Lower lobe of right lung (tissue), 2 donors: ENCODE data around the gene SCAI. TPM values are rescaled to one million over a fixed set of nuclear protein-coding genes. Genes with fewer than 3 reads are reported as not detected.

Experiments used
- ATAC-seq, 2 donors: fragments of 200-7000 bp; cut with Tn5 transposase; one replicate each; pipeline ENCODE4 v1.9.1; 2020 to 2022; ENCODE audit warnings: mild to moderate bottlenecking in 2 of 2, moderate library complexity in 2 of 2
- DNase-seq: peaks from one replicate; pipeline ENCODE4 v3.0.0-alpha.2; 2020
- H3K27ac ChIP-seq: fragments of 200-600 bp; one replicate; pipeline ENCODE4 v1.8.0; 2022
- H3K27me3 ChIP-seq: fragments of 200-600 bp; one replicate; pipeline ENCODE4 v1.8.0; 2022; ENCODE audit warnings: low read depth
- H3K36me3 ChIP-seq: fragments of 200-600 bp; one replicate; pipeline ENCODE4 v1.8.0; 2022; ENCODE audit warnings: mild to moderate bottlenecking
- H3K4me1 ChIP-seq: fragments of 200-600 bp; one replicate; pipeline ENCODE4 v1.8.0; 2022
- H3K4me3 ChIP-seq: fragments of 200-600 bp; one replicate; pipeline ENCODE4 v1.8.0; 2022; ENCODE audit warnings: mild to moderate bottlenecking
- H3K9me3 ChIP-seq: fragments of 200-600 bp; one replicate; pipeline ENCODE4 v1.8.0; 2022
- intact Hi-C: fragments of 100-400 bp; cut with DNase I; formaldehyde crosslinking; loops from one replicate; pipeline ENCODE4 v1.11.0; 2022
- total RNA-seq: library from RNA; stranded (reverse); fragmentation: NEBNext Ultra II Directional; extraction: Animal tissue kit (Norgen Biotek cat#: 25700); gene quantifications from one replicate; pipeline ENCODE4 v1.2.1, GENCODE V29; 2021
- TF ChIP-seq, protein P1 (sequence below): fragments of 200-600 bp; IDR thresholded peaks from one replicate; pipeline ENCODE4 v1.8.0; 2022; ENCODE audit warnings: antibody characterized with exemption, mild to moderate bottlenecking
- donor health status: DM: no; HTN: yes; CAD: no; lungs with severe emphysema.

Gene SCAI
- total RNA-seq, 1 donor from 2014 or later: 22.3 TPM

DNA sequence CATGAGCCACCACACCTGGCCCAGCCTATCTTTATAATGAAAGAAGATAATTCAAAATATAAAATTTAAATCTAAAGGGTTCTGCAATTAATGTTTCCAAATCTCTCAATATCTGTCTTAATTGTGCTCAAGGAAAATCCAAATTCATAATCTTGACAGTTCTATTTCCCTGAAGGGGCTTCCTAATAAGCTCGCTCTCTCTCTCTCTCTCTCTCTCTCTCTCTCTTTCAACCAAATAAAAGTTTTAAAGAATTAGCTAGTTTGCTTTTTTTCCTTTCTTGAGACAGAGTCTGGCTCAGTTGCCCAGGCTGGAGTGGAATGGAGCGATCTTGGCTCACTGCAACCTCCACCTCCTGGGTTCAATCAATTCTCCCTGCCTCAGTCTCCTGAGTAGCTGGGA lies 13.2 kb upstream of the SCAI start:
- no peak for DNase-seq
- intact Hi-C loops: no loop called here
- Histone ChIP-seq H3K9me3 (no peaks in the 10 kb centered on the region), H3K4me1 (peaks cover 12% of the 10 kb centered on the region), H3K36me3 (peaks cover 54% of the 10 kb centered on the region), H3K27me3 (no peaks in the 10 kb centered on the region), H3K4me3 (no peak overlapping the region), H3K27ac (no peak overlapping the region)
- TF ChIP-seq, protein P1, sequence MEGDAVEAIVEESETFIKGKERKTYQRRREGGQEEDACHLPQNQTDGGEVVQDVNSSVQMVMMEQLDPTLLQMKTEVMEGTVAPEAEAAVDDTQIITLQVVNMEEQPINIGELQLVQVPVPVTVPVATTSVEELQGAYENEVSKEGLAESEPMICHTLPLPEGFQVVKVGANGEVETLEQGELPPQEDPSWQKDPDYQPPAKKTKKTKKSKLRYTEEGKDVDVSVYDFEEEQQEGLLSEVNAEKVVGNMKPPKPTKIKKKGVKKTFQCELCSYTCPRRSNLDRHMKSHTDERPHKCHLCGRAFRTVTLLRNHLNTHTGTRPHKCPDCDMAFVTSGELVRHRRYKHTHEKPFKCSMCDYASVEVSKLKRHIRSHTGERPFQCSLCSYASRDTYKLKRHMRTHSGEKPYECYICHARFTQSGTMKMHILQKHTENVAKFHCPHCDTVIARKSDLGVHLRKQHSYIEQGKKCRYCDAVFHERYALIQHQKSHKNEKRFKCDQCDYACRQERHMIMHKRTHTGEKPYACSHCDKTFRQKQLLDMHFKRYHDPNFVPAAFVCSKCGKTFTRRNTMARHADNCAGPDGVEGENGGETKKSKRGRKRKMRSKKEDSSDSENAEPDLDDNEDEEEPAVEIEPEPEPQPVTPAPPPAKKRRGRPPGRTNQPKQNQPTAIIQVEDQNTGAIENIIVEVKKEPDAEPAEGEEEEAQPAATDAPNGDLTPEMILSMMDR: no peak
- no peak for ATAC-seq

DNA sequence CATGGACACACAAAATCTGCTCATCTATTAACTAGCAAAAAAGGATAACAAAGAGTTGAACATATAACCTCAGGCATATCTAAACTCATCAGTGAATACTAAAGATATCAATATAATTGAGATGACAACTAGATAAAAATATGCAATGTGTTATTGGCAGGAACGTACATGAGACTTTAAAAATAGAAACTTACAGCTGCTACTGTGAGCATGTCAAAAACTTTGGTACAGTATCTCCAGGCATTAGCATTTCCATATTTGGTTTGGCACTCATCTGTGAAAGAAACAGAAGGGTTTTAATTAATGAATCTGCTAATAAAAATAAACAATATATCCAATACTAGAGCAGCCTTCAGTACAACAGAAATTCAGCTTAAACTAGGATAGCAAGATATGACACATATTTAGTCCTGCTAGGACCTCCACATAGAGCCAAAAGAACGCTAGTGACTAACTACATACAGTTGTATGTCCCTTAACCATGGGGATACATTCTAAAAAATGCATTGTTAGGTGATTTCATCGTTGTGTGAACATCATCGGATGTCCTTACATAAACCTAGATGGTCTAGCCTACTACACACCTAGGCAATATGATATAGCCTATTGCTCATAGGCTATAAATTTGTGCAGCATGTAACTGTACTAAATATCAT lies 10.5 kb upstream of the SCAI start:
- intact Hi-C loops: no loop called here
- peaks cover 79% of the 10 kb centered on the region for H3K36me3 ChIP-seq
- H3K27ac ChIP-seq: no peak overlapping the region
- H3K4me3 ChIP-seq: no peak overlapping the region
- no peaks in the 10 kb centered on the region for H3K4me1 ChIP-seq
- TF ChIP-seq, protein P1: no peak
- H3K27me3 ChIP-seq: no peaks in the 10 kb centered on the region
- ATAC-seq (no peak), DNase-seq (no peak)
- H3K9me3 ChIP-seq: no peaks in the 10 kb centered on the region

DNA sequence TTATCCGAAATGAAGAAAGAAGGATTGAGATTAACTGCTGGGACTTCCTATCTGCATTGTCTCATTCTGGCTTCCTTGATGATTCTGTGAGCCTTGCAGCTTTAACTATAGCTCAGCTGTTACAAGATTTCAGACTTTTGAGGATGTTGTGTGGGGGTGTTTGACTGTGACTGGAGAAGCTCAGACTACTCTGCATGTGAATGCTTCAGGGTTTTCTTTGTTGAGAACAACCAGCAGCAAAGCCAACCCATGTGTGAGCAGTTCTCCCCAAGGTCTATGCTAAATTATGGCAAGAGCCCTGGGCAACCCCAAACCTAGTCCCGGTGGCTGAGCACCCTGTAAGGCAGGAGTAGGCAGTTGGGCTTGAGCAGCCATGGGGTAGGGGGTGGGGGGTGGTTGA lies 8.4 kb upstream of the SCAI start:
- no peak for DNase-seq
- Histone ChIP-seq H3K4me1 (peaks cover 15% of the 10 kb centered on the region), H3K4me3 (no peak overlapping the region), H3K36me3 (peaks cover 74% of the 10 kb centered on the region), H3K9me3 (no peaks in the 10 kb centered on the region), H3K27ac (no peak overlapping the region), H3K27me3 (no peaks in the 10 kb centered on the region)
- TF ChIP-seq, protein P1: no peak
- no peak for ATAC-seq
- intact Hi-C loops: no loop called here

DNA sequence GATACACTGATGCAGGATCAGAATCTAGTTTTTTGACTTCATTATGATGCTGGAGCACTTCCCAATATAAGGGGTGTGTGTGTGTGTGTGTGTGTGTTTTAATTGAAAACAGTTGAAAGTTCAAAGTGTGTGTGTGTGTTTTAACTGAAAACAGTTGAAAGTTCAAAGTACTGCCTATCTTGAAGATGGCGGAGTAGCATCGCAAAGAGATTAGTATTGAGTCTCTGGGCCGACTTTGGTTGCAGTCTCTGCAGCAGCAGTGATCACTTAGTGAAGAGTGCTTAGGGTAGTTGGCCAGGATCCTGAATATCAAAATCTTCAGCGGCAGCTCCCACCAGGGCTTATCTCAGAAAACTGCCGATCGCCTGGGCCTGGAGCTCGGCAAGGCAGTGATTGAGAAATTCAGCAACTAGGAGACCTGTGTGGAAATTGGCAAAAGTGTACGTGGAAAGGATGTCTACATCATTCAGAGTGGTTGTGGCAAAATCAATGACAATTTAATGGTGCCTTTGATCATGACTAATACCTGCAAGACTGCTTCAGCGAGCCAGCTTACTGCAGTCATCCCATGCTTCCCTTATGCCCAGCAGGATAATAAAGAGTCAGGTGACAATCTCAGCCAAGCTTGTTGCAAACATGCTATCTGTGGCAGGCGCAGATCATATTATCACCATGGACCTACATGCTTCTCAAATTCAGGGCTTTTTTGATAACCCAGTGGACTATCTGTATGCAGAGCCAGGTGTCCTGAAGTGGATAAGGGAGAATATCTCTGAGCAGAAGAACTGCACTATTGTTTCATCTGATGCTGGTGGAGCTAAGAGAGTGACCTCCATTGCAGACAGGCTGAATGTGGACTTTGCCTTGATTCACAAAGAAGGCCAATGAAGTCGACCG lies 7.3 kb upstream of the SCAI start:
- H3K27me3 ChIP-seq: no peaks in the 10 kb centered on the region
- TF ChIP-seq, protein P1: no peak
- no peak overlapping the region for H3K4me3 ChIP-seq
- peaks cover 21% of the 10 kb centered on the region for H3K4me1 ChIP-seq
- H3K36me3 ChIP-seq: peaks cover 73% of the 10 kb centered on the region
- no peak overlapping the region for H3K27ac ChIP-seq
- intact Hi-C loops: no loop called here
- H3K9me3 ChIP-seq: no peaks in the 10 kb centered on the region
- ATAC-seq: no peak
- DNase-seq: no peak

DNA sequence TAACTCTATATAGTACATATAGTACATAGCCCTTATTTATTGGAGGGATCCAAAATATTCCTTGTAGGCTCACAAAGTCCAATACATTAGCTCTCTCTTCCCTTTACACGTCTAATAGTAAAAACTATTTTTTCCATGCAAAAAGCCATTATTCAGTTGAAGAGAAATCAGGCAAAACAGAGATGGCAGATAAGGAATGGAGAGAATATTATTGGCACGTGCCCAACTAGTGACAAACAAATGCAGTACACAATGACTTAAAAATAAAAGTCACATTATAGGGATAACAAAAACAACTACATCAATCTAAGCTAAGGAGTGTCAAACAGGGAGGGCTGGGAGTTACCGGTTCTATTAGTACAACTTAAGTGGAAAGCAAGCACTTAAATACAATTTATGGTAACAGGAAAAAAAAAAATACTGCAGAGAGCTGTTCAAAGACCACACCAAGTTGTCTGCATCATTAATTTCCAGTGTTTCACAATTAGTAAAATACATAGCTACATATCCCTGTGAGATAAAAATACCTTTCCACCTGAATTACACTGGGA lies 4.1 kb upstream of the SCAI start:
- Histone ChIP-seq H3K4me3 (no peak overlapping the region), H3K9me3 (no peaks in the 10 kb centered on the region), H3K27ac (peak overlapping the region; percentile 20), H3K36me3 (peaks cover 44% of the 10 kb centered on the region), H3K27me3 (no peaks in the 10 kb centered on the region), H3K4me1 (peaks cover 31% of the 10 kb centered on the region)
- intact Hi-C loops: no loop called here
- ATAC-seq (peak in 1 of 2 donors; percentile 51), DNase-seq (no peak)
- TF ChIP-seq, protein P1: no peak
